Mononuclear cell (primary cell): ENCODE data around the gene LPO. TPM values are rescaled to one million over a fixed set of nuclear protein-coding genes. Genes with fewer than 3 reads are reported as not detected.
A peak's percentile ranks its signal among the peaks of the same experiment; 100 is the strongest.

ENCODE experiments used
- H3K27me3 ChIP-seq: 2 replicates; pipeline ENCODE4 v1.6.0; 2011; ENCODE audit warnings: low read length, control low read depth; ENCODE audit not compliant: insufficient read depth
- H3K4me1 ChIP-seq: 2 replicates; pipeline ENCODE4 v1.5.1; 2011; ENCODE audit warnings: mild to moderate bottlenecking, low read length, control low read depth; ENCODE audit not compliant: insufficient read depth
- H3K4me3 ChIP-seq: 2 replicates; pipeline ENCODE4 v1.5.1; 2011; ENCODE audit warnings: mild to moderate bottlenecking, low read length, moderate library complexity
- H3K9me3 ChIP-seq: 2 replicates; pipeline ENCODE4 v1.5.1; 2011; ENCODE audit warnings: low read depth, mild to moderate bottlenecking, control low read depth, low read length
- total RNA-seq: library from RNA; depleted of rRNA; stranded (reverse); fragments of >200 nt; gene quantifications from one replicate; pipeline ENCODE4 v1.2.3, GENCODE V29; 2012

The LPO gene
- total RNA-seq, 1 donor = not detected

DNA sequence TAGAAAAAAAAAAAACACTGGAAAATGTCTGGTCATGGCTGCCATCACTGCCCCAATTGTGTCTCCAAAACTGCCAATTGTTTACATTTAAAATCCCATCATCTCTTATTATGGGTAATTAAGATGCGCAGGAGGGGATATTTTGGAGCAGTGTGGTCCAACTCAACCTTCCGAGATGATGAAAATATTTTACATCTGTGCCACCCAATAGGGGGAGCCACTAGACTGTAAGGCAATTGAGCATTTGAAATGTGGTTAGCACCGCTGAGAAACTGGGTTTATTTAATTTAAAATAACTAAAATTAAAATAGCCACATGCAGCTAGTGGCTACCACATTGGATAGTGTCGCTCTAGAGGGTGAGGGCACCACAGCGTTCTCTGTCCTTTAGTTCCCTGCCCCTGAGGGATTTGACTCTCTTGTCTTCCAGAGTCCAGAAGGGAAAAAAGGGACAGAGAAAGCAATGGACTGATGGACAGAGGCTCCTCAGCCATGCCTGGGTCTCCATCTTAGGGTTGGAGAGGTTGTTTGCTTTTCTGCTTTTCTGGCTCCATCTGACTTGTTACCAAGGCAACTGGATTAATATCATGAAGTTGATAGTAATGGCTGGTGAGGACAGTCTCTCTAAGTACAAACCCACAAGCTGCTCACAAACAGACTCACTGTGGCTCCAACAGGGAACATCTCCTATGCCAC lies 38.9 kb downstream of the LPO start:
- H3K27me3 ChIP-seq = no peaks in the 10 kb centered on the region
- H3K9me3 ChIP-seq = no peaks in the 10 kb centered on the region
- peaks cover 75% of the 10 kb centered on the region for H3K4me1 ChIP-seq
- H3K4me3 ChIP-seq = no peak overlapping the region

- Histone ChIP-seq H3K4me3 (no peak overlapping the region), H3K9me3 (no peaks in the 10 kb centered on the region), H3K4me1 (peaks cover 75% of the 10 kb centered on the region), H3K27me3 (no peaks in the 10 kb centered on the region)
Observed at GRCh38 chr17:58277802-58278595, 39.6 kb downstream of the LPO start.

GRCh38 chr17:58278661-58279015 lies 40.3 kb downstream of the LPO start:
- Histone ChIP-seq H3K4me3 (no peak overlapping the region), H3K9me3 (no peaks in the 10 kb centered on the region), H3K27me3 (no peaks in the 10 kb centered on the region), H3K4me1 (peaks cover 72% of the 10 kb centered on the region)

GRCh38 chr17:58279016-58279711 lies 40.8 kb downstream of the LPO start:
- Histone ChIP-seq H3K4me1 (peaks cover 77% of the 10 kb centered on the region), H3K9me3 (no peaks in the 10 kb centered on the region), H3K27me3 (no peaks in the 10 kb centered on the region), H3K4me3 (peak overlapping the region; percentile 16)

DNA sequence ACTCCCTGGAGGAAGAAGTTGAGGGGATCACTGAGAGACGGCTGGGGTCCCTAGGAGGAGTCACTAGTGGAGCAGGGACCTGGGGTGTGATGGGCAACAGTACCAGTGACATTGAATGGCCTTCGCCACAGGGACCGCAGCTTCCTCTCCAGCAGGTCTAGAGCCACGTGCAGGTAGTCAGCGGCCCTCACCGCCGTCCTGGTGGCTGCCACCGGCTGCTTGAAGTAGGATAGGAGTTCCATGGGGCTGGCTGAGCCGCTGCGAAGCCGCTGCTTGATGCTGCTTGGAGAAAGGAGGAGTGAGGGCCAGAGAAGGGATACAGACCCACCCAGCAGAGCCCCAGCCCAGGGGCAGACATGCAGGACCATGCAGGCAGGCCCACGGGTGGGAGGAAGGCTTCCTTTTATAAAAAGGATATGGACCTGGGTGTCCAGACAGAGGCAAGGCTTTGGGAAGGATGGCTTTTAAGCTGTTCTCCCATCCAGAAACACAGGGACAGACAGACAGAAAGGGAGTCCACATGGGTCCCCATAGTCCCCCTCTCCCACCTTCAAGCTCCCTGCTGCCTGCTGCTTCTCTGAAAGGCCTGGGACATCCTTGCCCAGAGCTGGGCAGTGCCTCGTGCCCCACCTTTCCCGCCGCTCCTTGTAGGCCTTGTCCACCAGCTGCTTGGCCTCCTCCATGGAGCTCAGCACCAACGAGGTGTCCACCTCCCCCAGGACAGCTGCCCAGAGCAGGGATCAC lies 41.5 kb downstream of the LPO start:
- Histone ChIP-seq H3K9me3 (no peaks in the 10 kb centered on the region), H3K27me3 (no peaks in the 10 kb centered on the region), H3K4me3 (no peak overlapping the region), H3K4me1 (peaks cover 84% of the 10 kb centered on the region)

DNA sequence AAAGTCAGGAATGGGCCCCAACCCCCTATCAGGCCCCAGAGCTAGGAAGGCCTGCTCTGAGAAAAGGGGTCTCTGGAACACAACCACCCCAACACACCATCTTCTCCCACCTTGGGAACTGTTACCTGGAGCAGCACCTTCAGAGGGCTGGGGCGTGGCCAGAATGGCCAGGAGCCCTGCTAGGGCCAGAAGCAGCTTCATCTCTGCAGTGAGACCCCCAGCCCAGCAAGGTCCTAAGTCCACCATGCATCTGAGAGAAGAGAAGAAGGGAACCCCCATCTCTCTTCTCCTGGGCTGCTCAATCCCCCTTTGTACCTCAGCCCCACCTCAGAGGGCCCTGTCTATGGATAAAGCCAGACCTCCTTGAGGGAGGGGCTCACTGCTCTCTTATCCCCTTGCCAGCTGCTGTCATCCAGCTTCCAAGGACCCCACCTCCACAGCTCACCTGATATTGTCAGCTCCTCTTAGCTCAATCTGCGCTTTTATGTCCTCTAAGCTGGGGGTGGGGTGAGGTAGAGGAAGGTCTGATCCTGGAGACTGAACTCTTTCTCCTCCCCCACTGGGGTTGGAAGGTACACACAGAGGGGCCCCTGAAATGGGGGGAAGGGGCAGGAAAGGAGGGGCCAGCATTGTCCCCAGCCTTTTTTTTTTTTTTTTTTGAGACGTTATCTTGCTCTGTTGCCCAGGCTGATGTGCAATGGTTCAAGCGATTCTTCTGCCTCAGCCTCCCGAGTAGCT lies 42.3 kb downstream of the LPO start, which contains the start of gene MPO:
Gene MPO (minus strand): TSS at position 456 of the 738 bp plus-strand sequence. CDS start 177 bp downstream, at position 279.
- H3K4me3 ChIP-seq = no peak within 1 kb of the TSS
- H3K9me3 ChIP-seq = no peaks in the 10 kb centered on the region
- no peaks in the 10 kb centered on the region for H3K27me3 ChIP-seq
- peaks cover 87% of the 10 kb centered on the region for H3K4me1 ChIP-seq

- H3K4me1 ChIP-seq = peaks cover 86% of the 10 kb centered on the region
- H3K9me3 ChIP-seq = no peaks in the 10 kb centered on the region
- H3K4me3 ChIP-seq = no peak overlapping the region
- H3K27me3 ChIP-seq = no peaks in the 10 kb centered on the region
Observed at GRCh38 chr17:58281511-58282011, 43.2 kb downstream of the LPO start.

DNA sequence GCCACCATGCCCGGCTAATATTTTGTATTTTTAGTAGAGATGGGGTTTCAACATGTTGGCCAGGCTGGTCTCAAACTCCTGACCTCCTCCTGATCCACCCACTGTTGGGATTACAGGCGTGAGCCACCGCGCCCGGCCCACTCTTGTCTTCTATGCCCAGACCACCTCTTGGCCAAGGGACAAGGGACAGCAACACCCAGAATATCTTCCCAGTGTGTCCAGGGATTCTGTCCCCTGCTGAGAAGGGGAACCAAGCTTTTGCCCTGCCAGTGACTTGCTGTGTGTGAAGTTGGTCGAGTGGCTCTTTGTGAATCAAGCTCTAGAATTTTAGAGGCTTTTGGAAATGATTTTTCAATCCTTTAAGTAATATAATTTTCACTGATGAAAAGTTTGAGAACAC lies 44.1 kb downstream of the LPO start:
- H3K9me3 ChIP-seq = no peaks in the 10 kb centered on the region
- H3K4me1 ChIP-seq = peaks cover 83% of the 10 kb centered on the region
- no peaks in the 10 kb centered on the region for H3K27me3 ChIP-seq
- H3K4me3 ChIP-seq = no peak overlapping the region

DNA sequence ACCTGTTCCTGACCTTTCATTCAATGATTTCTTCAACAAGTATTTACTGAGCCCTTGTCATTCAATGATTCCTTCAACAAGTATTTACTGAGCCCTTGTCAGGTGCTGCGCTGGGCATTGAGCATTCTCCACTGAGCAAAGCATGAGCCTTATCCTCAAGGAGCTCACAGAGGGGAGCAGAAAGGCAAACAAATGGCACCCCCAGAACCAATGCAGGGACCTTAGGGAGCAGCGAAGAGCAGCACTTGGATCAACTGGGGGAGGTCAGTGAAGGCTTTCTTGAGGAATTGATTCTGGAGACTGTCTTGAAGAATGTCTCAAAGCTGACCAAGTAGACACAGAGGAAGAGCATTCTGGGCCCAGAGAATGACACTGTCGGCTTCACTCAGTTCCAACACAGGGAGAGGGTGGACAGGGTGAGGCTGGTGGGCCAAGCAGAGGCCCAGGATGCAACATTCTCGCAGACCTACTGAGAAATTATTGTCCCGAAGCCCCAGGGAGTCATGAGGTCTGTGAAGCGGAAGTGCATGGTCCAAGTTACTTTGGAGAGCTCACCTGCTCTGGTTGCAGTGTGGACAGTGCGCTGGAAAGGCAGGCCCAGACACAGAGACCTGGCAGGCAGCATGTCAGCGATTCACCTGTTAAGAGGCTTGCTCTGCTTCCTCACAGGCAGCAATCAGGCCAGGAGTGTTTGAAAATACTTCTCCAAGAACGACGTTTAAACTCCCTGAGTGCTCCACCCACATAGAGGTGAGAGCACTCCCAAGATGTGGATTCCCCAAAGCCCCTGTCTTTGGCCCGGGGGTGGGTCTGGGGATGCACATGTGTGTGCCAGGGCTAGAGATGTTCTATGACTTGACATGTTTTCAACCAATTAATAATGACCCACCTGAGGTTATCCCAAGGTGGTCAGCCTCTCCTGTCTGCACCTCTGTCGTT lies 45.6 kb downstream of the LPO start:
- H3K27me3 ChIP-seq = no peaks in the 10 kb centered on the region
- no peaks in the 10 kb centered on the region for H3K9me3 ChIP-seq
- H3K4me1 ChIP-seq = peaks cover 75% of the 10 kb centered on the region
- H3K4me3 ChIP-seq = no peak overlapping the region

GRCh38 chr17:58284613-58285421 lies 46.4 kb downstream of the LPO start:
- Histone ChIP-seq H3K27me3 (no peaks in the 10 kb centered on the region), H3K4me1 (peaks cover 75% of the 10 kb centered on the region), H3K4me3 (no peak overlapping the region), H3K9me3 (no peaks in the 10 kb centered on the region)

DNA sequence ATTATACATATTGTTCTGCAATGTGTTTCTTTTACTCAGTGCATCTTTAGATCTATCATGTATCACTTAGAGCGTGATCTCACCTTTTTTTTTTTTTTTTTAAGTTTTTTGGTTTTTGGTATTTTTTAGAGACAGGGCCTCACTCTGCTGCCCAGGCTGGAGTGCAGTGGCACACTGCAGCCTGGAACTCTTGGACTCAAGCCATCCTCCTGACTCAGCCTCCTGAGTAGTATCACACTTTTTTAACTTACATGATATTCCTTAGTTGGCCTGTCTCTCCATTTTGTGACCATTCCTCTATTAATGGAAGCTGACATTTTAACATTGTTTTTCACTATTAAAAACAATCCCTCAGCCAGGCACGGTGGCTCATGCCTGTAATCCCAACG lies 47.0 kb downstream of the LPO start:
- H3K27me3 ChIP-seq = no peaks in the 10 kb centered on the region
- H3K4me3 ChIP-seq = no peak overlapping the region
- peaks cover 75% of the 10 kb centered on the region for H3K4me1 ChIP-seq

DNA sequence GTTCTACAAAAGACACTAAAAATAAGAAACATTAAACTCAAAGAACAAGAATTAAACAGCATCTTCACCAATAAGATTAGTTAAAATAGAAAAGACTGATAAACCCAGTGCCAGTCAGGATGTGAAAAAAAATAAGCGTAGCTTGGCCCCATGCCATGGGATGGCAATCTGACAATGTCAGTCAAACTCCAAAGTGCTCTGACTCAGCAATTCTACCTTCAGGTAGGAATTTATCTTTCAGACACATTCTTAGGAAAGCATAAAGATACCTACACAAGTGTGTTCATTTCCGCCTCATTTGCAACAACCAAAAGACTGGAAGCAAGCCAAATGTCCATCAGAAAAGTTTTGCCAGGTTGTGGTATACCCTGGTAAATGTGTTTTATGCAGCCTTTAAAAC lies 51.5 kb downstream of the LPO start:
- Histone ChIP-seq H3K27me3 (peaks cover 3% of the 10 kb centered on the region), H3K4me3 (no peak overlapping the region), H3K9me3 (no peaks in the 10 kb centered on the region), H3K4me1 (peaks cover 58% of the 10 kb centered on the region)

More for the DNA sequence above, 47.0 kb downstream of the LPO start:
- H3K9me3 ChIP-seq = no peaks in the 10 kb centered on the region

DNA sequence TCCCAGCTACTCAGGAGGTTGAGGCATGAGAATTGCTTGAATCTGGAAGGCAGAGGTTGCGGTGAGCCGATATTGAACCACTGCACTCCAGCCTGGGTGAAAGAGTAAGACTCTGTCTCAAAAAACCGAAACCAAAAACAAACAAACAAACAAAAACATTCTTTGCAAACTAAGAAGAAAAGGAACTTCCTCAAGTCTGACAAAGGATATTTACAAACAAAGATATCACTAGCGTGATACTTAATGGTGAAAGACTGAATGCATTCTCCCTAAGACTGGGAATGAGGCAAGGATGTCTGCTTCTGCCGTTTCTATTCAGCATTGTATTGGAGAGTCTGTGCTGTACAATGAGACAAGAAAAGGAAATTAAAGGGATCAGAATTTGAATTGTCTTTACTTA lies 52.9 kb downstream of the LPO start:
- H3K27me3 ChIP-seq = peaks cover 3% of the 10 kb centered on the region
- H3K9me3 ChIP-seq = no peaks in the 10 kb centered on the region
- peaks cover 47% of the 10 kb centered on the region for H3K4me1 ChIP-seq
- H3K4me3 ChIP-seq = no peak overlapping the region
